GM12865 (cell line): ENCODE data around the gene HSPB7.

ENCODE experiments used
- DNase-seq: peaks from one replicate; pipeline ENCODE4 v3.0.0; 2010; ENCODE audit warnings: low read depth
- H3K4me3 ChIP-seq: 2 replicates; pipeline ENCODE4 v1.5.1; 2011; ENCODE audit warnings: mild to moderate bottlenecking, low read depth, low read length, control low read depth
- TF ChIP-seq, protein P1 (sequence below): IDR thresholded peaks from 2 replicates; pipeline ENCODE4 v1.5.1; 2011; ENCODE audit warnings: low read length, control low read depth, low read depth, inconsistent platforms; ENCODE audit not compliant: insufficient read depth; ENCODE audit errors: missing control alignments

Gene HSPB7

DNA sequence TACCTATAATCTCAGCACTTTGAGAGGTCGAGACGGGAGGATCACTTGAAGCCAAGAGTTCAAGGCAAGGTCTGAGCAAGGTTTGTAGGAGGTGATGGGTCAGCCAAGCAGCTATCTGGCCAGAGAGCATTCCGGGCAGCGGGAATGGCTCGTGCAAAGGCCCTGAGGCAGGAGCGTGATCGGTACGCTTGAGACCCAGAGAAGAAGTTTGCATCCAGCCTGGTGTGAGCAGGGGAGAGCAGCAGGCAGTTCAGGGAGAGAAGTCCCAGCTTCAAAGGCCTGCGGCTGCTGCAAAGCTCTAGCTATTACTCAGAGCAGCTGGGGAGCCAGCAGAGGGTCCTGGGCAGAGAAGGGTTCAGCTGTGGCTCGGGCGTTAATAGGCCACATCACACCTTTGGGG, 18.9 kb downstream of the HSPB7 start:
- H3K4me3 ChIP-seq, result no peak overlapping the region
- DNase-seq, result no peak
- TF ChIP-seq, protein P1, sequence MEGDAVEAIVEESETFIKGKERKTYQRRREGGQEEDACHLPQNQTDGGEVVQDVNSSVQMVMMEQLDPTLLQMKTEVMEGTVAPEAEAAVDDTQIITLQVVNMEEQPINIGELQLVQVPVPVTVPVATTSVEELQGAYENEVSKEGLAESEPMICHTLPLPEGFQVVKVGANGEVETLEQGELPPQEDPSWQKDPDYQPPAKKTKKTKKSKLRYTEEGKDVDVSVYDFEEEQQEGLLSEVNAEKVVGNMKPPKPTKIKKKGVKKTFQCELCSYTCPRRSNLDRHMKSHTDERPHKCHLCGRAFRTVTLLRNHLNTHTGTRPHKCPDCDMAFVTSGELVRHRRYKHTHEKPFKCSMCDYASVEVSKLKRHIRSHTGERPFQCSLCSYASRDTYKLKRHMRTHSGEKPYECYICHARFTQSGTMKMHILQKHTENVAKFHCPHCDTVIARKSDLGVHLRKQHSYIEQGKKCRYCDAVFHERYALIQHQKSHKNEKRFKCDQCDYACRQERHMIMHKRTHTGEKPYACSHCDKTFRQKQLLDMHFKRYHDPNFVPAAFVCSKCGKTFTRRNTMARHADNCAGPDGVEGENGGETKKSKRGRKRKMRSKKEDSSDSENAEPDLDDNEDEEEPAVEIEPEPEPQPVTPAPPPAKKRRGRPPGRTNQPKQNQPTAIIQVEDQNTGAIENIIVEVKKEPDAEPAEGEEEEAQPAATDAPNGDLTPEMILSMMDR, result no peak

GRCh38 chr1:15997637-15998280, 20.1 kb downstream of the HSPB7 start:
- no peak for DNase-seq
- no peak overlapping the region for H3K4me3 ChIP-seq
- TF ChIP-seq, protein P1, result no peak

DNA sequence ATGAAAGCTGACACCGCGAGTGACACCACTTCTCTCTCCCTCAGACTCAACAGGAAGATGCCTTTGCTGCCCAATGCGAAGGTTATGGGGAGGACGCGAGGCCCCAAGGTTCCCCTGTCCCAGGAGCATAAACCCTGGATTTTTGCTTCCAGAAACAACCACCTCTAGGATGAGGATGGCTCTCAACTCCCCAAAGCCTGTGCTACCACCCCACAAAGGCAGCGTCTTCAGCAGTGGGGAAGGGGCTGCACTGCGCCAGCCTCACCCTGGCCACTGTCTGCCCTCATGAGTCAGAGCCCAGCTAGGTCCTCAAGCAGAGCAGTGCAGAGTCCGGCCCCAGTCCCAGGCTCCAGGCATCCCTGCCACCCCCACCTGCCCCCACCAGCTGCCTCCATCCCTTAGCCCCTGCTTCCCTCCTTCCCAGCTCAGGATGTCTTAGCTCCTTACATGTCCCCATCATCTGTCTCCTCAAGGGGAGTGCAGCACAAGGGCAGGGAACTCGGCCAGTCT, 20.7 kb downstream of the HSPB7 start:
- TF ChIP-seq, protein P1, result no peak
- no peak overlapping the region for H3K4me3 ChIP-seq
- no peak for DNase-seq

DNA sequence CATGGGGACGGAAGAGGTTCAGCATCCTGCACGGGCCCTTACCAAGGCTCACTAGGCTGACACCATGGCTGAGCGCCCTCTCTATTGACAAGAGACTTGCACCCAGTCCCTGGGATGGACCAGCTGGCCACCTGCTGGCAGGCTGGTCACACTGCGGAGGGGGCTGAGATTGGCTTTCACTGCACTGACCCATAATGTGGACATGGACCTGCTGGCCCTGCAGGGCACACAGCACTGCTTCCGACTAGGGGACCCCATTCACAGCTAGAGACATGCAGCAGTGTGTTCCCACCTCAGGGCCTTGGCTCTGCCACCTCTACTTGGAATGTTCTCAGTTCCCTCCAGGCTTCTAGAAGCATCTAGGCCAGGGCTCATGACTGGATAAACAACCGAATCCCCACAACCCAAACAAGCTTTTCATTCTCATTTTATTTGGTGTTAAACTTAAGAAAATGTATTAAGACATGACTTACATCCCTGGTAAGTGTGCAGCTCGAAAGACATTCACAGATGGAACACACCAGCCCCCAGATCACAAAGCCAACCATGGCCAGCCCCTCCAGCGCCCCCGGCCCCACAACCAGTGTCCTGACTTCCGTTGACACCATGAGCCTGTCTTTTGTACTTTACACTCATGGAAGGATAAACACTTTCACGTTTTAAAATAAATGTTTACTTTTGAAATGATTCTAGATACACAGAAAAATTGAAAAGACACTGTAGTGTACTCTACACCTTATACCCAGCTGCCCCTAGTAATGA, 23.1 kb downstream of the HSPB7 start:
- TF ChIP-seq, protein P1, result peak; percentile 71
- H3K4me3 ChIP-seq, result no peak overlapping the region
- peak; percentile 71 for DNase-seq

- DNase-seq, result no peak
- H3K4me3 ChIP-seq, result no peak overlapping the region
- TF ChIP-seq, protein P1, result no peak
Observed at GRCh38 chr1:15994081-15994480, 23.8 kb downstream of the HSPB7 start.

- no peak for DNase-seq
- TF ChIP-seq, protein P1, result no peak
- H3K4me3 ChIP-seq, result no peak overlapping the region
Observed at GRCh38 chr1:15993666-15994065, 24.2 kb downstream of the HSPB7 start.
